Nephron (organoid): ENCODE data around the gene TMIGD3.
A peak's percentile ranks its signal among the peaks of the same experiment; 100 is the strongest.

Experiments
- H3K27ac Mint-ChIP-seq, 3 experiments: 2 replicates each; pipeline ENCODE4 v1.8.0; 2020; ENCODE audit warnings: mixed read lengths in 3 of 3, mild to moderate bottlenecking in 2 of 3, moderate library complexity in 1 of 3
- H3K27me3 Mint-ChIP-seq: 2 replicates; pipeline ENCODE4 v1.8.0; 2021; ENCODE audit warnings: low read depth, mild to moderate bottlenecking, moderate library complexity, mixed read lengths
- H3K36me3 Mint-ChIP-seq: 2 replicates; pipeline ENCODE4 v1.8.0; 2020; ENCODE audit warnings: low read depth, mixed read lengths
- H3K4me1 Mint-ChIP-seq: 2 replicates; pipeline ENCODE4 v1.8.0; 2020; ENCODE audit warnings: mixed read lengths
- H3K4me3 Mint-ChIP-seq, 3 experiments: 2 replicates each; pipeline ENCODE4 v1.8.0; 2020; ENCODE audit warnings: mild to moderate bottlenecking in 3 of 3, mixed read lengths in 3 of 3, moderate library complexity in 2 of 3
- H3K9me3 Mint-ChIP-seq: 2 replicates; pipeline ENCODE4 v1.8.0; 2020; ENCODE audit warnings: mixed read lengths
- CTCF ChIP-seq, 3 experiments: fragments of 200-600 bp; sonication (generic); IDR thresholded peaks; one replicate each; pipeline ENCODE4 v1.5.0; 2021; ENCODE audit warnings: antibody characterized with exemption in 3 of 3; ENCODE audit not compliant: unreplicated experiment in 3 of 3

TMIGD3 gene

DNA sequence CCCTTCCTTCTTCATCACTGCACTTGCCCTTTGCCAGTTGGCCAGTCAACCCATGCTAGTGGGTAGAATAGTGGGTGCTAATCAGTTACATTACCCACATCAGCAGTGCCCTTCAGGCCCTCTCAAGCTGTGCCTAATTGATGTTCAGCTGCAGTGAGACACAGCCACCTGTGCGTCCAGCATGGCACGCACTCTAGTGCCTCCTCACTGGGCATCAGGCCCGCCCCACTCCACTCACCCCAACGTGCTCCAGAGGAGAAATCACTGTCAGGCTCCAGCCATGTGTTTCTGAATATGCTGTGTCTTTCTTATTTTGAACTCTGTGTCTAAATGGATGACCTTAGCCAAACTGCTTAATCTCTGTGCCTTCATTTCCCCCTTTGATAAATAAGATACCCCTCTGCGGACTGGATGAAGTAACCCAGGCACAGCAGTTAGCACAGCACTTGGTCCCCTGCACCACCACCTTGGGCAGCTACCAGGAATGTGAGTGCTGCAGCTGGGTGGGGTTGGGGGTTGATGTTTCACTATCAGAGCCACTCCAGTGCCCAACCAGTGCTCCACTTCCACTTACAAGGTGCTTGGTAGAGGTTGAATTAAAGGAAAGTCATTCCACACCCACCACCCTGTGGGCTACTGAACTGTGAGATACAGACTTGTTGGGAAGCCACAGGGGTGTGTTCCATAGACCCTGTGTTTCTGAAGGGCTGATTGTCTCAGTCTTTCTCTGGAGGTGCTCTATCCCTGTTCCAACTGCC is 8.9 kb upstream of the TMIGD3 start:
- no peaks in the 10 kb centered on the region for H3K27me3 Mint-ChIP-seq
- H3K4me3 Mint-ChIP-seq: no peak overlapping the region
- no peaks in the 10 kb centered on the region for H3K36me3 Mint-ChIP-seq
- peaks cover 21% of the 10 kb centered on the region for H3K4me1 Mint-ChIP-seq
- no peaks in the 10 kb centered on the region for H3K9me3 Mint-ChIP-seq
- H3K27ac Mint-ChIP-seq: no peak overlapping the region
- TF ChIP-seq CTCF (IDR thresholded peaks at IDR 0.05; ENCODE audit: unreplicated experiment in 3 of 3): no peak

DNA sequence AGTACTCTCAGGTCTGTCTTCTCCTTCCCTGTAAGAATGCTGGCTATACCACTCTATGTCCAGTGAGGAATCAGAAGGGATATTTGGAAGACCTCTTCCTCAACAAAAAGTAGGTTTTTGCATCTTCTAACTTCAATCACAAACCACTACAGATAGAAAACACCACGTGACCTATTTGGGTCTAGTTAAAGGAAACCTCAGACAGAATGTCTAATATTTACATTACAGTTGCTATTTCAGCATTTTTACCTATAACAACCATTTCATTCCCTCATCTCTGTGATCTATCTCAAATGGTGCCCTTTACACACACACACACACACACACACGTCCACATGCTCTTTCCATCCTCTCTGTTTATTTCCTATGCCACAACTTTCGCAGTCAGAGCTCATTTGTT is 7.9 kb upstream of the TMIGD3 start:
- no peak for TF ChIP-seq CTCF (IDR thresholded peaks at IDR 0.05; ENCODE audit: unreplicated experiment in 3 of 3)
- H3K27me3 Mint-ChIP-seq: no peaks in the 10 kb centered on the region
- H3K4me1 Mint-ChIP-seq: peaks cover 12% of the 10 kb centered on the region
- no peak overlapping the region for H3K27ac Mint-ChIP-seq
- no peaks in the 10 kb centered on the region for H3K36me3 Mint-ChIP-seq
- H3K4me3 Mint-ChIP-seq: no peak overlapping the region
- H3K9me3 Mint-ChIP-seq: no peaks in the 10 kb centered on the region

GRCh38 chr1:111509997-111510375 is 6.6 kb upstream of the TMIGD3 start:
- no peaks in the 10 kb centered on the region for H3K36me3 Mint-ChIP-seq
- no peaks in the 10 kb centered on the region for H3K27me3 Mint-ChIP-seq

DNA sequence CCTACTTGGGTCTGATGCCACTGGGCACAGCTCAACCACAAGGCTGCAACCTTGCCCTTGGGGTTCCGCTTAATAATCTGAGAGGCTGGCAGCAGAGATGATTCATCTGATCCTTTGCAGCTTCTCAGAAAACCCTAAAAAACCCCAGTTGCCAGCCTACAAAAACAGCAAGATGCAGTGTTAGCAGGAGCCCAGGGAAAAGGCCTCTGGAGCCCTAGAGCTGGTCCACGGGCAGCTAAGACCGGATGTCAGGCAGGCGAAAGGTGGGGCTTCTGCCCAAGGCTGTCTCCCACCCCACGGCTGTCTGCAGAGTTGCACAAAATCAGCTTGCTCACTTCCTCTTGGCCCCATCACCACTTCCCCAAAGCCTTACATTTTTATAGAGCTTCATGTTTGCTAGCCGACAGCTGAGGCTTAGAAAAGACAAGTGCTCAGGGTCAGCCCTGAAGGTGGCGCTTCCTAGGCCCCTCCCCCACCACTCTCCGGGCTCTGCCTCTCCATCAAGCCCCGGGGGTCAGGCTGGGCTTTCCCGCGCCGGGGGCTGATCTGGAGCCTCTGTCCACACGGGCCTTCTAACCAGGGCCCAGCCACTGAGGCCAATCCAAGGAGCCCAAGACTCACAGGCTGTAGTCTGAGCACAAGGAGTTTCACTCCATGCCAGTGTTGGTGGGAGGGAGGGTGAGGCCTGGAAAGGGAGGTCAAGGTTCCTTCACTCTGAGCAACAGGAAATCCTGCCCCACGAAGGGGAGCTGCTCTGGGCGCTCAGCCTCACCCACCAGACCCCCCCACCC is 4.2 kb upstream of the TMIGD3 start:
- Mint-ChIP-seq H3K4me3 (peak overlapping the region; percentile 40 to 67 (median 54)), H3K27me3 (peaks cover 3% of the 10 kb centered on the region), H3K4me1 (peaks cover 8% of the 10 kb centered on the region), H3K27ac (peak overlapping the region; percentile 91 to 94 (median 92)), H3K36me3 (no peaks in the 10 kb centered on the region), H3K9me3 (no peaks in the 10 kb centered on the region)
- no peak for TF ChIP-seq CTCF (IDR thresholded peaks at IDR 0.05; ENCODE audit: unreplicated experiment in 3 of 3)

More at GRCh38 chr1:111509997-111510375, 6.6 kb upstream of the TMIGD3 start:
- no peak overlapping the region for H3K27ac Mint-ChIP-seq
- peaks cover 8% of the 10 kb centered on the region for H3K4me1 Mint-ChIP-seq
- no peaks in the 10 kb centered on the region for H3K9me3 Mint-ChIP-seq
- no peak for TF ChIP-seq CTCF (IDR thresholded peaks at IDR 0.05; ENCODE audit: unreplicated experiment in 3 of 3)
- H3K4me3 Mint-ChIP-seq: no peak overlapping the region

GRCh38 chr1:111506561-111506960 is 3.1 kb upstream of the TMIGD3 start:
- no peaks in the 10 kb centered on the region for H3K9me3 Mint-ChIP-seq
- H3K4me1 Mint-ChIP-seq: peaks cover 8% of the 10 kb centered on the region
- H3K27ac Mint-ChIP-seq: peak overlapping the region; percentile 10 to 71 (median 66)
- no peak overlapping the region for H3K4me3 Mint-ChIP-seq
- peaks cover 3% of the 10 kb centered on the region for H3K27me3 Mint-ChIP-seq
- no peak for TF ChIP-seq CTCF (IDR thresholded peaks at IDR 0.05; ENCODE audit: unreplicated experiment in 3 of 3)
- no peaks in the 10 kb centered on the region for H3K36me3 Mint-ChIP-seq
